Measurements from ENCODE around the gene PFKFB3. TPM values are rescaled to one million over a fixed set of nuclear protein-coding genes. Genes with fewer than 3 reads are reported as not detected.

Gene PFKFB3
- total and polyA plus RNA-seq, 9 of the 15 experiments (the other 6 are each of a cell fraction or from before 2014, with no cell fraction given) = 0.46 to 21.6 (median 7.8) TPM

- Histone ChIP-seq H3K27me3 (ENCODE audit: control insufficient read depth in 2 of 2, insufficient read depth in 2 of 2, low read length in 2 of 2) (no peaks in the 10 kb centered on the region), H3K4me3 (no peak overlapping the region), H3K4me2 (ENCODE audit: insufficient read depth, low read length) (no peak overlapping the region), H3K36me3 (ENCODE audit: control insufficient read depth, insufficient read depth, low read length) (no peaks in the 10 kb centered on the region), H4K20me1 (replicated peaks; ENCODE audit: control insufficient read depth, insufficient read depth, low read length) (no peaks in the 10 kb centered on the region), H3K9me3 (replicated peaks; ENCODE audit: control insufficient read depth, insufficient read depth, low read depth, low read length) (no peaks in the 10 kb centered on the region), H3K27ac (ENCODE audit: extremely low read depth, low read depth, low read length) (no peak overlapping the region), H3K4me1 (replicated peaks in 1 of 2; ENCODE audit: control insufficient read depth in 2 of 2, insufficient read depth in 2 of 2, low read length in 2 of 2) (peaks cover 0 to 5% of the 10 kb centered on the region in 2 experiments; a peak in 1 of 5 replicates), H3K79me2 (ENCODE audit: control insufficient read depth, insufficient read depth, low read length) (no peaks in the 10 kb centered on the region), H3K9ac (ENCODE audit: insufficient read depth in 1 of 2, low read depth in 2 of 2, low read length in 2 of 2) (no peak overlapping the region), H2AFZ (ENCODE audit: low read depth, low read length) (no peak overlapping the region), H3K9me1 (ENCODE audit: control insufficient read depth, insufficient read depth, low read length) (no peaks in the 10 kb centered on the region)
- no TSS peak for BruUV-seq (replicated peaks)
- FAIRE-seq = no peak
- intact Hi-C loops (cut with micrococcal nuclease) (no loop called here), in situ Hi-C loops (cut with MboI) (no loop called here)
- CTCF ChIA-PET (ENCODE audit: low intra/inter-chr PET ratio) = interaction anchor here (0.7 kb wide), 1 partner anchor 16 kb away, joined by 3 read pairs; no protein-coding TSS in a partner anchor
- POLR2A ChIA-PET = no interaction called here
- WGBS (ENCODE audit: insufficient coverage, low coverage, missing lambda C conversion rate) = 92% methylated on average over 16 of the region's 16 CpGs
- no peak for DNase-seq (ENCODE audit: extremely low read depth in 1 of 4, low spot score in 3 of 4)
- no peak for ATAC-seq
- TF ChIP-seq ETV6 (IDR thresholded peaks at IDR 0.05; ENCODE audit: borderline replicate concordance in 1 of 2, low read depth in 2 of 2, low read length in 1 of 2) (no peak), ETV6 (CRISPR knock-in tag; IDR thresholded peaks at IDR 0.05; ENCODE audit: borderline replicate concordance) (no peak), ZNF184 (CRISPR knock-in tag; IDR thresholded peaks at IDR 0.05) (no peak), ATF2 (CRISPR knock-in tag; IDR thresholded peaks at IDR 0.05) (no peak), STAG1 (CRISPR knock-in tag; IDR thresholded peaks at IDR 0.05; ENCODE audit: borderline replicate concordance) (no peak), CCNT2 (IDR thresholded peaks at IDR 0.05; ENCODE audit: borderline replicate concordance, extremely low read depth, insufficient read length, low read depth, low read length) (no peak), ZNF316 (IDR thresholded peaks at IDR 0.05) (no peak), PRMT5 (CRISPR knock-in tag; IDR thresholded peaks at IDR 0.05) (no peak), IRF9 (tag; IDR thresholded peaks at IDR 0.05) (no peak), MXD1 (CRISPR knock-in tag; IDR thresholded peaks at IDR 0.05; ENCODE audit: borderline replicate concordance, poor library complexity, severe bottlenecking) (no peak), KDM2B (CRISPR knock-in tag; IDR thresholded peaks at IDR 0.05) (no peak), CBX1 (IDR thresholded peaks at IDR 0.05; ENCODE audit: low read depth) (no peak), ZNF384 (IDR thresholded peaks at IDR 0.05; ENCODE audit: low read depth, low read length) (no peak)
Observed at GRCh38 chr10:6240254-6240653, 37.5 kb downstream of the PFKFB3 start.
